Raji (cell line): ENCODE measurements around the gene BIRC6.

Source experiments
- POLR2A ChIP-seq: IDR thresholded peaks from 2 replicates; pipeline ENCODE4 v1.6.1; 2011; ENCODE audit warnings: low read depth, low read length, control low read depth; ENCODE audit not compliant: insufficient read depth

The BIRC6 gene

DNA sequence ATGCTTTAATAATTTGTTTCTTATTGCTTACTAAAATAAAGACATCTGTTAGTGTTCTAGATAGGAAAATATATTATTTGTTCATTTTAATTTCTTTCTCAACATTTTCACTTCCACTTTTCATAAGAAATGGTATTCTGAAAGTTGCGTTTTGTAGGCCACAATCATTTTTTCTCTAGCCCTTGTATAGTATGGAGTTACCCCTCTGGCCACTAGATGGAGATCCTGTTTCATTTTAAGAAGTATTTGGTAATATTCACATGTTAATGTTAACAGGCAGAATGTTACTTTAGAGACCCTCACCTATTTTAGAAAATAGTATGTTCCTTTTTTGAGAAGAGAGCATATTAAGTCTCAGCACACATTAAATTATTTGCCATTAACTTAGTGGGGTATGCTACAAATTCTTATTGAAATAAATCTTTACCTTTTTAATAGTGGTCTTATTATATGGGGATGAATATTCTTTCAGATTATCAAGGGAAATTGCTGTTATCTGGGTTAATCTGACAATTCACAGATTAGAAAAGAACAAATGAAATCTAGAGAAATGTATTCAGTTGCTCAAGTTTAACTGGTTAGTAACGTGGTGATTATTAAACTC, 197.1 kb downstream of the BIRC6 start:
- no peak for TF ChIP-seq POLR2A

DNA sequence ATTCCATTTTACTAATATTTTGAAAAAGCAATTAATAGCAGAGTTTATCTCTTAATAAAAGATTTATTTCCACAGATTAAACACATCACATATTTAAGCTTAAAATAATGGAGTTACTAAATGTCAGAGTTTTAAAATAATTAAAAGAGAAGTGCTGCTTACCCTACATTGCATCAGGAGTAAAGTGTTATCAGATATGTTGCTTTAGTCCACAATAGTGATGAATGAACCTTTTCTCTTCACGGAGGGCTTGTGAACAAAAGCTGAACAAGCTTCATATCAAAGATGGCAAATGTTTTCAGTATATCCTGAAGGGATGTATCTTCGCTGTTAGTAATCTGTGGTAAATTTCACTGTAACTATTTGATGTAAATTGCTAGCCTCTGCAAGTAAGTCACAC, 201.7 kb downstream of the BIRC6 start:
- no peak for TF ChIP-seq POLR2A

DNA sequence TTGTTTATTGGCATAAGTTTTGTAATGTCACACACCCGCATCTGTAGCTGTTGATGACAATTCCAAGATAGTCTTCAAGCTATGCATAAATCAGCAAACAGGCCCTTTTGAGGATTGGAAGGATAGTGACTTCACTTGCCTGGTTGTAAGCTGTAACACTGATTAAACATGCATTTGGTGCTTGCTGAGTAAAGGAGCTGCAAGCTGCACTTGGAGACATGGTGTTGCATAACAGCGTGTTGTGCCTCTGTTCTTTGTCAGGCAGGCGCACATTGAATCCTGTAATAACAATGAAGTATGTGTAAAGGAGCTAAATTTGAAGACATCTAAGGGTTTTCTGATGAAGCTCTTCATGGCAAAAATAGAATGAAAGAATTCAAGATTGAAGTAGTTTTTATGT, 202.3 kb downstream of the BIRC6 start:
- TF ChIP-seq POLR2A = no peak

GRCh38 chr2:32562906-32563305, 206.1 kb downstream of the BIRC6 start:
- no peak for TF ChIP-seq POLR2A

- no peak for TF ChIP-seq POLR2A
Measured at GRCh38 chr2:32564417-32565035, 207.7 kb downstream of the BIRC6 start.

DNA sequence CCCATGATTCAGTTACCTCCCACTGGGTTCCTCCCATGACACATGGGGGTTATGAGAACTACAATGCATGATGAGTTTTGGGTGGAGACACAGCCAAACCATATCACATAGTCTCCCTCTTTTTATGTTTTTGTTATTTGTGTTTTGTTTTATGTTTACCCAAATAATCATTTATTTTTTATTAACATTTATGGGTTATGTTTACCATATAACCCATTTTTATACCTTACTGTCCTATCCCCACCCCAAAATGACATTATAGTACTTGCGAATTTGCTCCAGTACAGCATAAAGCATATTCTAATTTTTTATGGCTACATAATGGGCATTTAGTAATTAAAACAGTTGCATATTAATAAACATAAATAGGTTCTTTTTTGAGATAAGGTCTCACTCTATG, 209.1 kb downstream of the BIRC6 start:
- TF ChIP-seq POLR2A = no peak

- no peak for TF ChIP-seq POLR2A
Measured at GRCh38 chr2:32572030-32572429, 215.2 kb downstream of the BIRC6 start.

- TF ChIP-seq POLR2A = no peak
Measured at GRCh38 chr2:32572737-32573136, 215.9 kb downstream of the BIRC6 start.

DNA sequence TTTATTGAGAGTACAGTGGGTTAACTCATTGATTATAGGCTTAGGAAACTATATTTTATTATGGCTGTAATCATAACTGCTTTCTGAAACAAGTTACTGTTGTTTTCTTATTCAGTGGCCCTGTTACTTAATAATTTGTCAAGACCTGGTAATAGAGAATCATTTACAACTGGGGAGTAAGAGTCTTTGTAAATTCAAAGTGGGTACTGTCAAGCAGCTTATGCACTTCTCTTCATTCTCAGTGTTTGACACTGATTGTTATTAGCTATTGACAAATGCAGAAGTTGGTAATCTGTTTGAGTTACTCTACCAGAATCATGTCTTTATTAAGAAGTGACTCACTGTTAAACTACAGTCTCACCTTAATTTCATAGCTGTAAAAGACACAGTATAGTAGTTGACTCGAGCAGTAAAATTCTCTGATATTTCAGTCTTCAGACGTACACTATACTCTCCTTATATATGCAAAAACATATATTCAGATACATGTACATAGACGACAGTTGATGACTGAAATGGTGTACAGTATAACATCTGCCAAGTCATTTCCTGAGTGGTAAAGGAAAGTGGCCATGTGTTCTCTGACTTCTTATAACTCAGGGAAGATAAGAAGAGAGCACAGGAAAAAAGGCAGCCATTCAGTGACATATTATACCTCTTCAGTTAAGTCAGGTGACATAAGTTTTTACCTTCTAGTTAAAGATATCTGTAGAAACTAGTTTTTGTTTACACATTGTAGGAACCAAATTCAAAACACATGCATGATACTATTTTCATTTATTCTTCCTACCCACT, 235.0 kb downstream of the BIRC6 start:
- TF ChIP-seq POLR2A = no peak

DNA sequence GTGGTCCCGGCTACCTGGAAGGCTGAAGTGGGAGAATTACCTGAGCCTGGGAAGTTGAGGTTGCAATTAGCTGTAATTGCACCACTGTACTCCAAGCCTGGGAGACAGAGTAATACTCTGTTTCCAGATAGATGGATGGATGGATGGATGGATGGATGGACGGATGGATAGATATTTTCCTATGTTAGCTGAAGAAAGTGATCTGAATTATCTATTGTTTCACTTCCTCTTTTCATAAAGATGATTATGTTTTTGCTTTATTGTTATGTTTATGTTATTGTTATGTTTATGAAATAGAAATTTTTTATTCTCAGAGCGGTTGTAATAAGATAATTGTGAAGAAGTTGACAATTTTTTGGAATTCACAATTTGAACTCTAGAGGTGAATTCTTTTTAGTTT, 237.8 kb downstream of the BIRC6 start:
- TF ChIP-seq POLR2A = no peak

DNA sequence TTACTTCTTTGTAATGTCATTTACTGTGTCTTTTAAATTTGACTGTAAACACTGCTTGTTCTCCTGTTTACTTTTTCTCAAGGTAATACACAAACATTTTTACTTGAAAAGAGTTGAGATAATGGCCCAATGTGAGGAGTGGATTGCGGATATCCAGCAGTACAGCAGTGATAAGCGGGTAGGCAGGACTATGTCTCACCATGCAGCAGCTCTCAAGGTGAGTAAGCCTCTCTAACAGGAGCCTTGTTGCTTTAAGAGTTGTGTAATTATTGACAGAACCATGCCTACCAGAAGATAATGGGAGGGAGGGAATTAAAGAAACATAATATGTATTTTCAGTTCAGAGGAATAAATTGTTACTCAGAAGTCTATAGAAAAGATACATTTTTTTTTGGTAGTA, 254.5 kb downstream of the BIRC6 start:
- TF ChIP-seq POLR2A = no peak

GRCh38 chr2:32611771-32612170, 254.9 kb downstream of the BIRC6 start:
- TF ChIP-seq POLR2A = no peak

- TF ChIP-seq POLR2A = no peak
Measured at GRCh38 chr2:32614084-32614483, 257.3 kb downstream of the BIRC6 start.

DNA sequence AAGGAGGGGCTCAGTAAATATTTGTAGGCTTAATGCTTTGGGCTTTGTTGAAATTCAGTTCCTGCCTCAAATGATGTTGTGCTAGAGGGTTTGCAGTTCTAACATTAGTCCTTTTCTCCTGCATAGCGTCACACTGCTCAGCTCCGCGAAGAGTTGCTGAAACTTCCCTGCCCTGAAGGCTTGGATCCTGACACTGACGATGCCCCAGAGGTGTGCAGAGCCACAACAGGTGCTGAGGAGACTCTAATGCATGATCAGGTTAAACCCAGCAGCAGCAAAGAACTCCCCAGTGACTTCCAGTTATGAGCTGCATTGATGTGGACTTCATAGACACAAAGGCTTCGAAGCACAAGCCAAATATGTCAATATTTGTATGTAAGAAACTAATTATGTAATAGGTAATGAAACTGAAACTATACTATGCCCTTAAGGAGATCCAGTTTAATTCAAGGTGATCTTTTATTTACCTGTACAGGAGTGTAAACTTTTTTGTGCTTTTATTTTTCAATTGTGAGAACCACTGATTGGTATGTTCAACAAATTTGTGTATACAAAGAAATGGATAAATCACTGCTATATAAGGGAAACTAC, 260.9 kb downstream of the BIRC6 start:
- no peak for TF ChIP-seq POLR2A

DNA sequence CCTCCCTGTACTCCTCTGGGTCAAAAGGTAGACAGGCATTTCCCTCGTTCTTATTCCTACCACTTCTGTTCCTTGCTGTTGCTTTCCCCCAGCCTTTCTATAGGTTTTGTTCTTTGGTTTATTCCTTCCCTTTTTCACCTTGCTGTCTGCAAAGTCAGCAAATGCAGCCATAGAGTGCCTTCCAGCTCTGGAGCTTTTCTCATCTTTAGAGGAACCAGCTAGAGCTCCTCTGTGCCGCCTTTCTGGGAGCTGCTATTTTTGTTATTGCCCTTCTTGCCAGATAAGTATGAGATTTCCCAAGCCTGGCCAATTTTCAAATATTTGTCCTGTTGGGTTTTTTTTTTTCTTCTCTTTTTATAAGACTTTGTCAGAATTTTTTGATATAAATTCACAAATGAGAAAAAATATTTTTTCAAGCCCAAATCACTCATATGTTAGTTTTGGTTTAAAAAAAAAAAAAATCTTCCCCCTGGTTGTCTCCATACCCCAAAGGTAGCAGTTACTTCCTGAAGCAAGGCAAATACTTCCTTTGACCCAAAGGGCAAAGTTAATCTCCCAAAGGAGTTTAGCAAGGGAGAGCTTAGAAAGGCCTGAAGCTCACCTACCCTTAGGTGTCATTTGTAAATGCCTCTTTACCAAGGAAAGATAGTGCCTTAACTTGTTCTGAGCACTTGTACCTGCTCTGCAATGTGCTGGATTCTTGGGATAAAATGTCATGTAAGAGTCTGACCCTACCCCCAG, 265.9 kb downstream of the BIRC6 start:
- TF ChIP-seq POLR2A = no peak

GRCh38 chr2:32623311-32623706, 266.5 kb downstream of the BIRC6 start:
- no peak for TF ChIP-seq POLR2A

- TF ChIP-seq POLR2A = no peak
Measured at GRCh38 chr2:32624812-32625211, 268.0 kb downstream of the BIRC6 start.
